HepG2 (cell line): ENCODE results near the gene GAL3ST2. TPM values are rescaled to one million over a fixed set of nuclear protein-coding genes. Genes with fewer than 3 reads are reported as not detected.

Experiments
- ATAC-seq: fragments of 200-7000 bp; cut with Tn5 transposase; 3 replicates; pipeline ENCODE4 v1.9.1; 2020; ENCODE audit warnings: mild to moderate bottlenecking, moderate library complexity
- BruUV-seq: library from RNA; stranded (reverse); fragments of 400-500 nt; replicated peaks from 2 replicates; lab custom pipeline; 2021; lab: Mats Ljungman, UMichigan
- CTCF ChIA-PET: fragments of 300-600 bp; formaldehyde crosslinking; extraction: SDS; loops from one replicate; lab custom pipeline; 2021; ENCODE audit warnings: low total read pairs, inconsistent platforms, low intra/inter-chr PET ratio; lab: Yijun Ruan, JAX
- POLR2A ChIA-PET: fragments of 350-600 bp; sonication (Branson Sonifier 250); formaldehyde crosslinking; loops from one replicate; lab custom pipeline; 2020; ENCODE audit warnings: antibody characterized with exemption, inconsistent platforms; lab: Yijun Ruan, JAX
- DNase-seq: peaks from one replicate; pipeline ENCODE4 v3.0.0-alpha.2; 2015; ENCODE audit warnings: low spot score
- FAIRE-seq: peaks from 3 replicates; lab custom pipeline; 2011; peaks lifted over from hg19 to GRCh38; lab: Jason Lieb, UNC
- H2AFZ ChIP-seq: one replicate; pipeline ENCODE4 v1.6.1; 2011; ENCODE audit warnings: low read length, inconsistent platforms
- H3K27ac ChIP-seq: fragments of 300-600 bp; 3 replicates; pipeline ENCODE4 v1.8.0; 2011; ENCODE audit warnings: mixed run types, mild to moderate bottlenecking, mixed read lengths, low read length, inconsistent platforms; ENCODE audit not compliant: insufficient read depth; ENCODE audit errors: extremely low read length
- H3K27me3 ChIP-seq, 2 experiments: fragments of 200-600 bp in 1 of 2; 2 replicates in 1 of 2; 3 replicates in 1 of 2; pipeline versions ENCODE4 v1.6.0 to v1.8.0; 2011; ENCODE audit warnings: low read length in 2 of 2, mild to moderate bottlenecking in 2 of 2, moderate library complexity in 2 of 2, inconsistent platforms in 1 of 2; ENCODE audit not compliant: insufficient read depth in 2 of 2, control insufficient read depth in 1 of 2
- H3K36me3 ChIP-seq, 2 experiments: fragments of 200-600 bp in 1 of 2; replicated peaks in 1 of 2; 2 replicates in 1 of 2; 3 replicates in 1 of 2; pipeline versions ENCODE4 v1.5.1 to v1.8.0; 2011; ENCODE audit warnings: low read length in 2 of 2, inconsistent platforms in 1 of 2; ENCODE audit not compliant: insufficient read depth in 2 of 2, control insufficient read depth in 1 of 2
- H3K4me1 ChIP-seq: 2 replicates; pipeline ENCODE4 v1.5.1; 2012; ENCODE audit warnings: low read length, inconsistent platforms; ENCODE audit not compliant: insufficient read depth
- H3K4me2 ChIP-seq: 2 replicates; pipeline ENCODE4 v1.6.0; 2011; ENCODE audit warnings: low read depth, low read length, inconsistent platforms
- H3K4me3 ChIP-seq, 3 experiments: fragments of 200-600 bp in 1 of 3; sonication (generic), shearing (Covaris generic) in 1 of 3; replicated peaks in 1 of 3; 2 replicates each; pipeline ENCODE4 v1.5.1; 2011 to 2016; ENCODE audit warnings: low read length in 3 of 3, inconsistent platforms in 2 of 3, low read depth in 2 of 3, mild to moderate bottlenecking in 2 of 3, control low read depth in 1 of 3, mixed read lengths in 1 of 3; ENCODE audit not compliant: insufficient read depth in 1 of 3
- H3K79me2 ChIP-seq: one replicate; pipeline ENCODE4 v1.6.1; 2011; ENCODE audit warnings: low read length, inconsistent platforms; ENCODE audit not compliant: insufficient read depth
- H3K9ac ChIP-seq: 2 replicates; pipeline ENCODE4 v1.6.0; 2011; ENCODE audit warnings: mild to moderate bottlenecking, low read depth, low read length, inconsistent platforms; ENCODE audit not compliant: insufficient read depth
- H3K9me3 ChIP-seq: 2 replicates; pipeline ENCODE4 v1.5.1; 2012; ENCODE audit warnings: mild to moderate bottlenecking, low read length
- H4K20me1 ChIP-seq: 2 replicates; pipeline ENCODE4 v1.6.0; 2011; ENCODE audit warnings: inconsistent platforms, mild to moderate bottlenecking, low read length, moderate library complexity; ENCODE audit not compliant: insufficient read depth
- AGO2 ChIP-seq: fragments of 200-400 bp; formaldehyde crosslinking; optimal IDR thresholded peaks from 2 replicates; pipeline ENCODE3; 2017; ENCODE audit warnings: mild to moderate bottlenecking, low read depth, low read length, moderate library complexity
- RCOR2 ChIP-seq: IDR thresholded peaks from 2 replicates; pipeline ENCODE4 v1.6.1; 2016; ENCODE audit warnings: missing biosample characterization, missing genetic modification reagents
- TGIF2 ChIP-seq: IDR thresholded peaks from 2 replicates; pipeline ENCODE4 v1.6.1; 2016; ENCODE audit warnings: control low read depth, missing compliant biosample characterization
- TOE1 ChIP-seq: sonication (generic); formaldehyde crosslinking; IDR thresholded peaks from 2 replicates; pipeline ENCODE4 v1.4.0; 2020; ENCODE audit warnings: mild to moderate bottlenecking, missing genetic modification reagents
- XBP1 ChIP-seq: sonication (generic); formaldehyde crosslinking; IDR thresholded peaks from 2 replicates; pipeline ENCODE4 v1.5.0; 2020; ENCODE audit warnings: missing genetic modification reagents
- ZNF121 ChIP-seq: sonication (generic); formaldehyde crosslinking; IDR thresholded peaks from 2 replicates; pipeline ENCODE4 v1.5.0; 2020; ENCODE audit warnings: mild to moderate bottlenecking, missing genetic modification reagents
- ZNF136 ChIP-seq: sonication (generic); formaldehyde crosslinking; IDR thresholded peaks from 2 replicates; pipeline ENCODE4 v1.8.1; 2022; ENCODE audit warnings: low read depth, mild to moderate bottlenecking, moderate library complexity, missing genetic modification reagents
- ZNF383 ChIP-seq: sonication (generic); formaldehyde crosslinking; IDR thresholded peaks from 2 replicates; pipeline ENCODE4 v1.4.0; 2020; ENCODE audit warnings: missing genetic modification reagents, mild to moderate bottlenecking, borderline replicate concordance
- WGBS: methylation state at CpG from one replicate; pipeline ENCODE4 v1.1.6; 2017; ENCODE audit warnings: low lambda C conversion rate; 5-methylcytosine and 5-hydroxymethylcytosine counted together
- in situ Hi-C: cut with HindIII; loops from 2 replicates; pipeline ENCODE4 v1.10.0; 2017; ENCODE audit warnings: low pct_unique_long_range_greater_than_20kb; ENCODE audit not compliant: extremely low pct_ligation_motif_present
- intact Hi-C: fragments of 100-400 bp; cut with micrococcal nuclease; formaldehyde crosslinking; loops from one replicate; pipeline ENCODE4 v1.10.0; 2022; ENCODE audit not compliant: unreplicated experiment
- polyA plus RNA-seq, 8 experiments: library from polyadenylated mRNA; depleted of rRNA in 3 of 8; stranded (reverse) in 7 of 8; unstranded in 1 of 8; fragments of >200 nt; fragmentation: Illumina TruSeq in 4 of 8; extraction: Trizol in 4 of 8; gene quantifications; 2 replicates each; pipeline versions ENCODE4 v1.2.1 to v1.2.3, GENCODE V29; 2011 to 2016; ENCODE audit warnings: low read depth in 4 of 8, missing spikeins in 1 of 8, mixed read lengths in 1 of 8; ENCODE audit not compliant: insufficient read depth in 1 of 8
- total RNA-seq, 5 experiments: library from RNA; depleted of rRNA; stranded (reverse); fragments of >200 nt; fragmentation: Illumina TruSeq; extraction: Trizol; gene quantifications; 2 replicates each; pipeline ENCODE4 v1.2.3, GENCODE V29; 2016; ENCODE audit warnings: low read depth in 1 of 5
- TF ChIP-seq, protein P1 (sequence below): sonication (generic); formaldehyde crosslinking; IDR thresholded peaks from 2 replicates; pipeline ENCODE4 v1.8.1; 2023; ENCODE audit warnings: mild to moderate bottlenecking, missing genetic modification reagents, borderline replicate concordance

Gene GAL3ST2
- total and polyA plus RNA-seq, 2 of the 13 experiments (the other 11 are each of a cell fraction or from before 2014, with no cell fraction given) = 0.17 to 0.20 TPM

DNA sequence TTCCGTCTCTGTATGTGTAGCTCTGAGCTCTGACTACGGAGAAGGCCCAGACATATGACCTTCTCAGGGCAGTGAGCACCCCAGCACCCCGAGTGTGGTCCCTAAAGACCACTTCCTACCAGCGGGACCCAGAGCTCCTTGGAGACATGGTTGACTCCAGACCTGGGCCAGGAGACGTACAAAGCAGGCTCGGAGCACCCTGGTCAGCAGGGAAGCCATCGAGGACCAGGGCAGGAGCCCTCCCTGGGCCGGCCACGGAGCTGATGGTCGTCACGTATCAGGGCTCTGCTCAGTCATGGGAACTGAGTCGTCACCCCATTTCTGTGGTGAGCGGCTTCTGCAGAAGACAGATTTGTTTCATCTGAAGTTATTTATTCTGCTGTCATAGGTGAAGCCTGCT is 19.6 kb downstream of the GAL3ST2 start (continued):
- TF ChIP-seq ZNF136 (CRISPR knock-in tag) = no peak
- TF ChIP-seq TOE1 = no peak
- no peak for TF ChIP-seq ZNF383 (CRISPR knock-in tag)
- no peak for TF ChIP-seq TGIF2 (CRISPR knock-in tag)
- TF ChIP-seq XBP1 (CRISPR knock-in tag) = no peak
- TF ChIP-seq, protein P1, sequence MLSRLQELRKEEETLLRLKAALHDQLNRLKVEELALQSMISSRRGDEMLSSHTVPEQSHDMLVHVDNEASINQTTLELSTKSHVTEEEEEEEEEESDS = no peak

DNA sequence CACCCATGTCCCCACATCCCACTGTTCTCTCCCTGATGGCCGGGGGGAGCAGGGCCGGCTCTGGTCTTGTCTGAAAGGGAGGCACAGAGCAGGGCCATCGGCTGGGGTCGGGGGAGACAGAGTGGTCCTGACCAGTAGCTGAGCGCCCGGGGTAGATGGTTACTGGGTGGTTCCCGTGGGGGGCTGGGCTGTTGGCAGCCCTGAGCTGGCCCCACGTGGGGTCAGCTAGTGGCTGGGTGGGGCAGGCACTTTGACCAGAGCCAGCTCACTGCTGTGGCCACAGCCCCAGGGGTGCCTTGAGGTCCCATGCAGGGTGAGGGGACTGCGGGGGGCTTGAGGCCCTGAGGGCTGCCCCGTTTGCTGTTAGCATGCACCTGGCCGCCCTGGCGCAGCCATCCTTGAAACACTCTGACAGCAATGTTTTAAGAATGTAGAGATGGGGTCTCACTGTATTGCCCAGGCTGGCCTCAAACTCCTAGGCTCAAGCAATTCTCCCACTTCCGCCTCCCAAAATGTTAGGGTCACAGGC is 20.1 kb downstream of the GAL3ST2 start:
- 80% methylated on average over 13 of the region's 13 CpGs for WGBS
- FAIRE-seq = no peak
- intact Hi-C loops = no loop called here
- DNase-seq = no peak
- no peaks in the 10 kb centered on the region for H3K9me3 ChIP-seq
- no peak overlapping the region for H3K4me2 ChIP-seq
- H3K4me1 ChIP-seq = peaks cover 24% of the 10 kb centered on the region
- no peak for ATAC-seq
- no peak overlapping the region for H3K9ac ChIP-seq
- no TSS peak for BruUV-seq
- TF ChIP-seq ZNF121 (CRISPR knock-in tag) (peak; percentile 69; the same call in 1 of the 2 replicates), AGO2 (peak; percentile 20), RCOR2 (CRISPR knock-in tag) (no peak)
- H3K79me2 ChIP-seq = no peaks in the 10 kb centered on the region
- no peak overlapping the region for H3K4me3 ChIP-seq
- no peaks in the 10 kb centered on the region for H3K36me3 ChIP-seq
- no peaks in the 10 kb centered on the region; a peak in 1 of 5 replicates for H3K27me3 ChIP-seq
- no peak overlapping the region for H3K27ac ChIP-seq
- ChIA-PET POLR2A (interaction anchor here (1.3 kb wide), 1 partner anchor 13 kb away, joined by 3 read pairs; the partner anchor contains the start of gene NEU4), CTCF (no interaction called here)
- H4K20me1 ChIP-seq = no peaks in the 10 kb centered on the region
- H2AFZ ChIP-seq = no peak overlapping the region
- in situ Hi-C loops = no loop called here
